Effector memory CD4-positive, alpha-beta T cell (primary cell): Measurements from ENCODE around the gene SP3.

ENCODE experiments used
- DNase-seq, 3 donors: peaks; one replicate each; pipeline ENCODE4 v3.0.0-alpha.2; 2020
- H3K27ac ChIP-seq: 2 replicates; pipeline ENCODE4 v1.7.0; 2013; ENCODE audit warnings: mild to moderate bottlenecking, low read length, moderate library complexity; ENCODE audit not compliant: insufficient read depth, poor library complexity, severe bottlenecking
- H3K27me3 ChIP-seq: replicated peaks from 2 replicates; pipeline ENCODE4 v1.7.0; 2013; ENCODE audit warnings: mild to moderate bottlenecking, low read length; ENCODE audit not compliant: insufficient read depth, control insufficient read depth, poor library complexity, severe bottlenecking
- H3K36me3 ChIP-seq: 2 replicates; pipeline ENCODE4 v1.7.0; 2013; ENCODE audit warnings: mild to moderate bottlenecking, low read length, moderate library complexity; ENCODE audit not compliant: control insufficient read depth, insufficient read depth
- H3K4me1 ChIP-seq: 2 replicates; pipeline ENCODE4 v1.7.0; 2013; ENCODE audit warnings: low read length, mild to moderate bottlenecking; ENCODE audit not compliant: control insufficient read depth, insufficient read depth, poor library complexity, severe bottlenecking
- H3K4me3 ChIP-seq: 2 replicates; pipeline ENCODE4 v1.7.0; 2013; ENCODE audit warnings: low read length, low read depth, mild to moderate bottlenecking; ENCODE audit not compliant: insufficient read depth, poor library complexity, severe bottlenecking
- H3K9me3 ChIP-seq: 2 replicates; pipeline ENCODE4 v1.7.0; 2013; ENCODE audit warnings: mild to moderate bottlenecking, low read length, moderate library complexity; ENCODE audit not compliant: control insufficient read depth

Gene SP3

GRCh38 chr2:173931751-173932150, 33.4 kb downstream of the SP3 start:
- DNase-seq, result no peak
- Histone ChIP-seq H3K4me3 (no peak overlapping the region), H3K27me3 (no peaks in the 10 kb centered on the region), H3K27ac (no peak overlapping the region), H3K9me3 (no peaks in the 10 kb centered on the region), H3K36me3 (no peaks in the 10 kb centered on the region), H3K4me1 (peaks cover 14% of the 10 kb centered on the region)

GRCh38 chr2:173929441-173929840, 35.7 kb downstream of the SP3 start:
- no peaks in the 10 kb centered on the region for H3K27me3 ChIP-seq
- peaks cover 14% of the 10 kb centered on the region for H3K4me1 ChIP-seq
- no peaks in the 10 kb centered on the region for H3K36me3 ChIP-seq
- no peak overlapping the region for H3K27ac ChIP-seq
- H3K4me3 ChIP-seq, result no peak overlapping the region
- H3K9me3 ChIP-seq, result no peaks in the 10 kb centered on the region
- no peak for DNase-seq

- Histone ChIP-seq H3K9me3 (no peaks in the 10 kb centered on the region), H3K27me3 (no peaks in the 10 kb centered on the region), H3K27ac (no peak overlapping the region), H3K4me3 (no peak overlapping the region), H3K36me3 (no peaks in the 10 kb centered on the region), H3K4me1 (peaks cover 16% of the 10 kb centered on the region)
- DNase-seq, result no peak
Measured at GRCh38 chr2:173926875-173927274, 38.3 kb downstream of the SP3 start.

- peaks cover 9% of the 10 kb centered on the region for H3K4me1 ChIP-seq
- no peak overlapping the region for H3K4me3 ChIP-seq
Measured at GRCh38 chr2:173924285-173924684, 40.9 kb downstream of the SP3 start.

GRCh38 chr2:173922760-173923159, 42.4 kb downstream of the SP3 start:
- peaks cover 9% of the 10 kb centered on the region for H3K4me1 ChIP-seq
- H3K27me3 ChIP-seq, result no peaks in the 10 kb centered on the region
- peaks cover 5% of the 10 kb centered on the region for H3K36me3 ChIP-seq
- no peak overlapping the region for H3K27ac ChIP-seq
- H3K4me3 ChIP-seq, result no peak overlapping the region
- DNase-seq, result no peak
- no peaks in the 10 kb centered on the region for H3K9me3 ChIP-seq

More at GRCh38 chr2:173924285-173924684, 40.9 kb downstream of the SP3 start:
- Histone ChIP-seq H3K27ac (no peak overlapping the region), H3K27me3 (no peaks in the 10 kb centered on the region), H3K36me3 (no peaks in the 10 kb centered on the region), H3K9me3 (no peaks in the 10 kb centered on the region)
- no peak for DNase-seq

GRCh38 chr2:173922068-173922467, 43.1 kb downstream of the SP3 start:
- no peak overlapping the region for H3K4me3 ChIP-seq
- no peaks in the 10 kb centered on the region for H3K27me3 ChIP-seq
- H3K9me3 ChIP-seq, result no peaks in the 10 kb centered on the region

GRCh38 chr2:173914055-173914927, 50.9 kb downstream of the SP3 start:
- no peak overlapping the region for H3K4me3 ChIP-seq
- H3K36me3 ChIP-seq, result peaks cover 57% of the 10 kb centered on the region
- no peaks in the 10 kb centered on the region for H3K9me3 ChIP-seq
- no peak for DNase-seq
- H3K27ac ChIP-seq, result no peak overlapping the region
- H3K4me1 ChIP-seq, result no peaks in the 10 kb centered on the region
- H3K27me3 ChIP-seq, result no peaks in the 10 kb centered on the region

More at GRCh38 chr2:173922068-173922467, 43.1 kb downstream of the SP3 start:
- peaks cover 9% of the 10 kb centered on the region for H3K4me1 ChIP-seq
- no peak overlapping the region for H3K27ac ChIP-seq
- H3K36me3 ChIP-seq, result peaks cover 11% of the 10 kb centered on the region
- DNase-seq, result no peak

- Histone ChIP-seq H3K4me3 (no peak overlapping the region), H3K27me3 (no peaks in the 10 kb centered on the region), H3K9me3 (no peaks in the 10 kb centered on the region), H3K36me3 (peaks cover 54% of the 10 kb centered on the region), H3K27ac (no peak overlapping the region), H3K4me1 (no peaks in the 10 kb centered on the region)
- no peak for DNase-seq
Measured at GRCh38 chr2:173909846-173910245, 55.3 kb downstream of the SP3 start.

GRCh38 chr2:173906626-173907025, 58.5 kb downstream of the SP3 start:
- Histone ChIP-seq H3K36me3 (peaks cover 28% of the 10 kb centered on the region), H3K27ac (no peak overlapping the region), H3K27me3 (no peaks in the 10 kb centered on the region), H3K9me3 (no peaks in the 10 kb centered on the region), H3K4me1 (no peaks in the 10 kb centered on the region), H3K4me3 (no peak overlapping the region)
- no peak for DNase-seq

- H3K9me3 ChIP-seq, result no peaks in the 10 kb centered on the region
- peaks cover 8% of the 10 kb centered on the region for H3K36me3 ChIP-seq
- H3K4me1 ChIP-seq, result peaks cover 4% of the 10 kb centered on the region
- no peak overlapping the region for H3K4me3 ChIP-seq
- H3K27me3 ChIP-seq, result no peaks in the 10 kb centered on the region
- H3K27ac ChIP-seq, result no peak overlapping the region
- DNase-seq, result no peak
Measured at GRCh38 chr2:173903601-173904394, 61.4 kb downstream of the SP3 start.
